Trophoblast cell (in vitro differentiated cells and primary cell): ENCODE measurements around the gene TIGD2.

ENCODE experiments used
- DNase-seq, 2 donors: peaks; one replicate each; pipeline ENCODE4 v3.0.0-alpha.2; 2016
- H2AFZ ChIP-seq: 2 replicates; pipeline ENCODE4 v1.6.1; 2013; ENCODE audit warnings: low read length, moderate library complexity, mild to moderate bottlenecking; ENCODE audit not compliant: insufficient read depth, poor library complexity
- H2AK5ac ChIP-seq: 2 replicates; pipeline ENCODE4 v1.6.1; 2013; ENCODE audit warnings: mild to moderate bottlenecking, low read length
- H2BK120ac ChIP-seq: 2 replicates; pipeline ENCODE4 v1.6.1; 2013; ENCODE audit warnings: low read length, mild to moderate bottlenecking, moderate library complexity; ENCODE audit not compliant: insufficient read depth, poor library complexity
- H2BK12ac ChIP-seq: 2 replicates; pipeline ENCODE4 v1.6.1; 2013; ENCODE audit warnings: mild to moderate bottlenecking, low read length, moderate library complexity
- H2BK5ac ChIP-seq: 2 replicates; pipeline ENCODE4 v1.6.1; 2013; ENCODE audit warnings: low read length, low read depth, moderate library complexity, mild to moderate bottlenecking; ENCODE audit not compliant: poor library complexity
- H3K14ac ChIP-seq: 2 replicates; pipeline ENCODE4 v1.6.1; 2013; ENCODE audit warnings: mild to moderate bottlenecking, low read length
- H3K18ac ChIP-seq: 2 replicates; pipeline ENCODE4 v1.6.1; 2013; ENCODE audit warnings: mild to moderate bottlenecking, low read length
- H3K23ac ChIP-seq: 2 replicates; pipeline ENCODE4 v1.6.1; 2013; ENCODE audit warnings: low read length
- H3K27ac ChIP-seq: 2 replicates; pipeline ENCODE4 v1.5.1; 2013; ENCODE audit warnings: low read depth, mild to moderate bottlenecking, inconsistent platforms, low read length, moderate library complexity
- H3K27me3 ChIP-seq: 2 replicates; pipeline ENCODE4 v1.6.1; 2013; ENCODE audit warnings: inconsistent platforms, mild to moderate bottlenecking, low read length, moderate library complexity; ENCODE audit not compliant: insufficient read depth
- H3K36me3 ChIP-seq, 2 experiments: 1 replicate in 1 of 2; 2 replicates in 1 of 2; pipeline ENCODE4 v1.6.1; 2013; ENCODE audit warnings: low read length in 2 of 2, mild to moderate bottlenecking in 2 of 2, moderate library complexity in 1 of 2; ENCODE audit not compliant: insufficient read depth in 2 of 2, control insufficient read depth in 1 of 2
- H3K4ac ChIP-seq: 2 replicates; pipeline ENCODE4 v1.6.1; 2013; ENCODE audit warnings: low read depth, mild to moderate bottlenecking, low read length, moderate library complexity
- H3K4me1 ChIP-seq, 2 experiments: 1 replicate in 1 of 2; 2 replicates in 1 of 2; pipeline ENCODE4 v1.6.1; 2013; ENCODE audit warnings: low read length in 2 of 2, mild to moderate bottlenecking in 2 of 2, moderate library complexity in 1 of 2; ENCODE audit not compliant: insufficient read depth in 2 of 2, control insufficient read depth in 1 of 2
- H3K4me2 ChIP-seq: 2 replicates; pipeline ENCODE4 v1.6.1; 2013; ENCODE audit warnings: inconsistent platforms, mild to moderate bottlenecking, low read length, moderate library complexity
- H3K4me3 ChIP-seq: 2 replicates; pipeline ENCODE4 v1.5.1; 2013; ENCODE audit warnings: mild to moderate bottlenecking, low read depth, low read length, inconsistent platforms
- H3K79me1 ChIP-seq: one replicate; pipeline ENCODE4 v1.6.1; 2013; ENCODE audit warnings: low read length
- H3K79me2 ChIP-seq: 2 replicates; pipeline ENCODE4 v1.6.1; 2013; ENCODE audit warnings: low read length, mild to moderate bottlenecking; ENCODE audit not compliant: control insufficient read depth, insufficient read depth, poor library complexity
- H3K9ac ChIP-seq: 2 replicates; pipeline ENCODE4 v1.6.1; 2013; ENCODE audit warnings: mild to moderate bottlenecking, low read length
- H3K9me3 ChIP-seq: 2 replicates; pipeline ENCODE4 v1.6.1; 2013; ENCODE audit warnings: low read depth, mild to moderate bottlenecking, control low read depth, inconsistent platforms, low read length; ENCODE audit not compliant: insufficient read depth
- H4K12ac ChIP-seq: 2 replicates; pipeline ENCODE4 v1.6.1; 2013; ENCODE audit warnings: low read depth, mild to moderate bottlenecking, low read length, moderate library complexity
- H4K8ac ChIP-seq: 2 replicates; pipeline ENCODE4 v1.6.1; 2013; ENCODE audit warnings: low read depth, mild to moderate bottlenecking, low read length, moderate library complexity
- H4K91ac ChIP-seq: one replicate; pipeline ENCODE4 v1.6.1; 2013; ENCODE audit warnings: low read depth, mild to moderate bottlenecking, low read length, moderate library complexity
- WGBS: extraction: QIAGEN DNeasy Blood & Tissue Kit; methylation state at CpG from one replicate; pipeline ENCODE4 v1.1.7; 2013; ENCODE audit warnings: missing lambda C conversion rate; ENCODE audit not compliant: insufficient read length, insufficient coverage; ENCODE audit errors: extremely low coverage; 5-methylcytosine and 5-hydroxymethylcytosine counted together

The TIGD2 gene

DNA sequence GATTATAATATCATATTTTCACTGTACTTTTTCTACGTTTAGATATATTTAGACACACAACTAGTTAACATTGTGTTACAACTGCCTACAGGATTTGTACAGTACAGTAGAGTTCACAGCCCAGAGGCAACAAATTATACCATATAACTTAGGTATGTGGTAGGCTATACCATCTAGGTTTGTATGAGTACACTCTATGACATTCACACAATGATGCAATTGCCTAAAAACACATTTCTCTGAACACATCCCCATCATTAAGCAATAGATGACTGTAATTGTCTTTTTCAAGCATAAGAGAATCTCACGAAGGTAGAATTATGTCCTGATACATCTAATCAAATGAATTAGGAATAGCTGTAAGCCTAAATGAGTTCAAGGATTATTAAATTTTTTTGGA, 12.3 kb upstream of the TIGD2 start:
- no peaks in the 10 kb centered on the region for H3K79me2 ChIP-seq
- no CpG with 5 or more reads among the region's 2 CpGs for WGBS
- no peak overlapping the region for H3K18ac ChIP-seq
- H3K4me3 ChIP-seq = no peak overlapping the region
- no peak overlapping the region for H2BK5ac ChIP-seq
- no peak overlapping the region for H2AFZ ChIP-seq
- no peak overlapping the region for H3K14ac ChIP-seq
- H4K91ac ChIP-seq = no peak overlapping the region
- no peaks in the 10 kb centered on the region for H3K79me1 ChIP-seq
- no peak overlapping the region for H3K23ac ChIP-seq
- no peak overlapping the region for H3K4ac ChIP-seq
- H2BK120ac ChIP-seq = no peak overlapping the region
- H3K4me1 ChIP-seq = no peaks in the 10 kb centered on the region
- H2AK5ac ChIP-seq = no peak overlapping the region
- H4K8ac ChIP-seq = no peak overlapping the region
- H2BK12ac ChIP-seq = no peak overlapping the region
- H3K9ac ChIP-seq = no peak overlapping the region
- no peak overlapping the region for H4K12ac ChIP-seq
- H3K4me2 ChIP-seq = no peak overlapping the region
- DNase-seq = peak in 1 of 2 donors; percentile 64
- no peaks in the 10 kb centered on the region for H3K36me3 ChIP-seq
- H3K27me3 ChIP-seq = no peaks in the 10 kb centered on the region
- no peaks in the 10 kb centered on the region for H3K9me3 ChIP-seq
- H3K27ac ChIP-seq = no peak overlapping the region

DNA sequence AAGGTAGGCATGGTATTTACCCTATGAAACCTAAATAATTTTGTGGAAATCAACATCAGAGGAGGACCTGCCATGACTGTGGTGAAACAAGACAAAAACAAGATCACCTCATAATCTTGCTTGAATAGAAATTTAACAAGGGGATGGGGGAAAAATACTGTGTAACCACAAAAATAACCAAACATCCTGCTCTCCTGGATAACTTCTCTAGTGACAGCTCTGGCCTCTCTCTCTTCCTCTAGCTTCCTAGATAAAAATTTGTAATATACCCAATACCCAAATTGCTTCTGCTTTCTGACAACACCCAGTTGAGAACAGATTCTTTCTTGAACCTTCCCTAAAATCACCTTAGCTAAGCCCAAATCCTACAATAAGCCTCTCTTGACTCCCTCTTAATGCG, 11.9 kb upstream of the TIGD2 start:
- Histone ChIP-seq H2BK5ac (no peak overlapping the region), H2BK12ac (no peak overlapping the region), H3K27ac (no peak overlapping the region), H4K91ac (no peak overlapping the region), H3K79me1 (no peaks in the 10 kb centered on the region), H2AFZ (no peak overlapping the region), H3K4me3 (no peak overlapping the region), H3K36me3 (no peaks in the 10 kb centered on the region), H3K14ac (no peak overlapping the region), H4K12ac (no peak overlapping the region), H3K4me1 (no peaks in the 10 kb centered on the region), H3K4me2 (no peak overlapping the region), H3K4ac (no peak overlapping the region), H3K9ac (no peak overlapping the region), H2AK5ac (no peak overlapping the region), H2BK120ac (no peak overlapping the region), H3K27me3 (no peaks in the 10 kb centered on the region), H3K18ac (no peak overlapping the region), H4K8ac (no peak overlapping the region), H3K9me3 (no peaks in the 10 kb centered on the region), H3K23ac (no peak overlapping the region), H3K79me2 (no peaks in the 10 kb centered on the region)
- WGBS = no CpG with 5 or more reads among the region's 1 CpG
- DNase-seq = no peak

DNA sequence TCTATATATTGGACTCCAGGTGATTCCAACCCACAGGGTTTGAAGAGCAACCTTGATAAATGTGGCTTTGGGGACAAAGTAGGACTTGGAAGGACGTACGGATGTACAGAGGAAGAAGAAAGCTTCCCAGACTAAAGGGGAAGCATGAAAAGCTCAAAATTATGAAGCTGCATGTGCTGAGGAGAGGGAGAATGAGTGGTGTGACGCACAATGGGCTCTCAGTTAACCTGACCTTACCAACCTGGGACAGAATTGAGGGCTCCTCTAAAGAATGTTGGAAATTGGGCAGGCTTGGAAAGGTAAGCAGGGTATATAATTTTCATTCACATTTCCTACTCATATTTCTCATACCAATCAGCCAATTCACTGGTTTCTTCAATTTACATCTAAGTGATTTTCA, 10.5 kb upstream of the TIGD2 start:
- no CpG with 5 or more reads among the region's 3 CpGs for WGBS
- H2AFZ ChIP-seq = no peak overlapping the region
- no peak overlapping the region for H2AK5ac ChIP-seq
- H2BK12ac ChIP-seq = no peak overlapping the region
- H3K4me3 ChIP-seq = no peak overlapping the region
- H4K8ac ChIP-seq = no peak overlapping the region
- DNase-seq = no peak
- H3K23ac ChIP-seq = no peak overlapping the region
- H3K4me2 ChIP-seq = no peak overlapping the region
- H3K9me3 ChIP-seq = no peaks in the 10 kb centered on the region
- no peak overlapping the region for H3K9ac ChIP-seq
- H3K4me1 ChIP-seq = no peaks in the 10 kb centered on the region
- no peak overlapping the region for H3K4ac ChIP-seq
- no peak overlapping the region for H3K14ac ChIP-seq
- no peak overlapping the region for H3K18ac ChIP-seq
- H3K36me3 ChIP-seq = no peaks in the 10 kb centered on the region
- H3K27ac ChIP-seq = no peak overlapping the region
- no peaks in the 10 kb centered on the region for H3K79me1 ChIP-seq
- H3K79me2 ChIP-seq = no peaks in the 10 kb centered on the region
- H2BK120ac ChIP-seq = no peak overlapping the region
- no peak overlapping the region for H4K12ac ChIP-seq
- no peak overlapping the region for H4K91ac ChIP-seq
- H2BK5ac ChIP-seq = no peak overlapping the region
- H3K27me3 ChIP-seq = no peaks in the 10 kb centered on the region

GRCh38 chr4:89101256-89102161, 9.8 kb upstream of the TIGD2 start:
- no peak overlapping the region for H2AFZ ChIP-seq
- H3K9ac ChIP-seq = no peak overlapping the region
- H3K4me3 ChIP-seq = no peak overlapping the region
- H3K9me3 ChIP-seq = no peaks in the 10 kb centered on the region
- H3K27me3 ChIP-seq = no peaks in the 10 kb centered on the region
- H3K4ac ChIP-seq = no peak overlapping the region
- no peak overlapping the region for H3K23ac ChIP-seq
- no peaks in the 10 kb centered on the region for H3K36me3 ChIP-seq
- no peak overlapping the region for H3K4me2 ChIP-seq
- no peaks in the 10 kb centered on the region for H3K79me1 ChIP-seq
- whole genome bisulfite sequencing = 100% methylated on average over 1 of the region's 11 CpGs
- H3K27ac ChIP-seq = no peak overlapping the region
- no peak overlapping the region for H3K18ac ChIP-seq
- H2AK5ac ChIP-seq = no peak overlapping the region
- no peak overlapping the region for H2BK5ac ChIP-seq
- no peak overlapping the region for H4K8ac ChIP-seq
- no peak overlapping the region for H3K14ac ChIP-seq
- H2BK120ac ChIP-seq = no peak overlapping the region
- H2BK12ac ChIP-seq = no peak overlapping the region
- H4K91ac ChIP-seq = no peak overlapping the region
- DNase-seq = no peak
- no peaks in the 10 kb centered on the region for H3K79me2 ChIP-seq
- H3K4me1 ChIP-seq = no peaks in the 10 kb centered on the region
- no peak overlapping the region for H4K12ac ChIP-seq
